Activated CD8-positive, alpha-beta memory T cell treated with anti-CD3 and anti-CD28 coated beads, Interleukin-2, amount 10 ng/mL, durations not matched to agents 7 days and 5 days (primary cell): ENCODE data around the gene MARK3. TPM values are rescaled to one million over a fixed set of nuclear protein-coding genes. Genes with fewer than 3 reads are reported as not detected.
A peak's percentile ranks its signal among the peaks of the same experiment; 100 is the strongest.

ENCODE experiments used
- ATAC-seq: fragments of 150-1000 bp; cut with Tn5 transposase; one replicate; pipeline ENCODE4 v1.10.0; 2021; ENCODE audit warnings: moderate library complexity
- CTCF ChIA-PET: fragments of 350-600 bp; sonication (Branson Sonifier 250); formaldehyde crosslinking; loops from one replicate; lab custom pipeline; 2021; ENCODE audit warnings: antibody characterized with exemption; lab: Charles Lee
- DNase-seq: peaks from one replicate; pipeline ENCODE4 v3.0.0-alpha.2; 2020
- H3K27ac Mint-ChIP-seq: one replicate; pipeline ENCODE4 v1.8.0; 2021; ENCODE audit warnings: mild to moderate bottlenecking, mixed read lengths
- H3K27me3 Mint-ChIP-seq: one replicate; pipeline ENCODE4 v1.8.0; 2021; ENCODE audit warnings: mixed read lengths
- H3K36me3 Mint-ChIP-seq: one replicate; pipeline ENCODE4 v1.8.0; 2021; ENCODE audit warnings: mild to moderate bottlenecking, mixed read lengths
- H3K4me1 Mint-ChIP-seq: one replicate; pipeline ENCODE4 v1.8.0; 2021; ENCODE audit warnings: mixed read lengths
- H3K4me3 Mint-ChIP-seq: one replicate; pipeline ENCODE4 v1.8.0; 2021; ENCODE audit warnings: mild to moderate bottlenecking, moderate library complexity, mixed read lengths
- H3K9me3 Mint-ChIP-seq: one replicate; pipeline ENCODE4 v1.8.0; 2022; ENCODE audit warnings: low read depth, mixed read lengths
- total RNA-seq, 2 experiments: library from RNA; stranded (reverse); gene quantifications; one replicate each; pipeline ENCODE4 v1.2.3, GENCODE V29; 2021

MARK3 gene
- total RNA-seq, 2 experiments from 2014 or later: 79.9 to 88.5 TPM

- H3K27me3 Mint-ChIP-seq: peaks cover 2% of the 10 kb centered on the region
- DNase-seq (no peak), ATAC-seq (no peak)
- H3K27ac Mint-ChIP-seq: no peak overlapping the region
- no peaks in the 10 kb centered on the region for H3K4me1 Mint-ChIP-seq
- H3K4me3 Mint-ChIP-seq: no peak overlapping the region
- no peaks in the 10 kb centered on the region for H3K36me3 Mint-ChIP-seq
- CTCF ChIA-PET: interaction anchor here (7.9 kb wide), 1 partner anchor 25 kb away, joined by 79 read pairs; no protein-coding TSS in a partner anchor
- H3K9me3 Mint-ChIP-seq: no peaks in the 10 kb centered on the region
Measured at GRCh38 chr14:103543140-103543539, 157.9 kb downstream of the MARK3 start.

GRCh38 chr14:103543721-103544387 is 158.6 kb downstream of the MARK3 start:
- Mint-ChIP-seq H3K27me3 (peaks cover 2% of the 10 kb centered on the region), H3K4me1 (no peaks in the 10 kb centered on the region), H3K9me3 (no peaks in the 10 kb centered on the region), H3K36me3 (no peaks in the 10 kb centered on the region), H3K27ac (no peak overlapping the region), H3K4me3 (no peak overlapping the region)
- DNase-seq (no peak), ATAC-seq (no peak)
- CTCF ChIA-PET: interaction anchor here (7.9 kb wide), 1 partner anchor 25 kb away, joined by 79 read pairs; no protein-coding TSS in a partner anchor

- no peak overlapping the region for H3K4me3 Mint-ChIP-seq
Measured at GRCh38 chr14:103544388-103545218, 159.4 kb downstream of the MARK3 start.

GRCh38 chr14:103545219-103545914 is 160.2 kb downstream of the MARK3 start:
- ATAC-seq (no peak), DNase-seq (no peak)
- H3K4me1 Mint-ChIP-seq: no peaks in the 10 kb centered on the region
- CTCF ChIA-PET: interaction anchor here (1.1 to 7.9 kb wide), 2 partner anchors 16 to 27 kb away, joined by 3 to 79 read pairs; no protein-coding TSS in a partner anchor
- H3K27ac Mint-ChIP-seq: no peak overlapping the region
- no peaks in the 10 kb centered on the region for H3K27me3 Mint-ChIP-seq
- no peaks in the 10 kb centered on the region for H3K9me3 Mint-ChIP-seq
- no peak overlapping the region for H3K4me3 Mint-ChIP-seq
- no peaks in the 10 kb centered on the region for H3K36me3 Mint-ChIP-seq

More at GRCh38 chr14:103544388-103545218, 159.4 kb downstream of the MARK3 start:
- H3K27ac Mint-ChIP-seq: no peak overlapping the region
- DNase-seq: no peak
- CTCF ChIA-PET: interaction anchor here (1.1 to 7.9 kb wide), 2 partner anchors 17 to 26 kb away, joined by 3 to 79 read pairs; no protein-coding TSS in a partner anchor
- no peaks in the 10 kb centered on the region for H3K36me3 Mint-ChIP-seq
- H3K4me1 Mint-ChIP-seq: no peaks in the 10 kb centered on the region
- ATAC-seq: no peak
- H3K27me3 Mint-ChIP-seq: no peaks in the 10 kb centered on the region
- H3K9me3 Mint-ChIP-seq: no peaks in the 10 kb centered on the region

- no peaks in the 10 kb centered on the region for H3K27me3 Mint-ChIP-seq
- H3K4me3 Mint-ChIP-seq: no peak overlapping the region
- H3K27ac Mint-ChIP-seq: no peak overlapping the region
- DNase-seq (no peak), ATAC-seq (no peak)
- no peaks in the 10 kb centered on the region for H3K9me3 Mint-ChIP-seq
- no peaks in the 10 kb centered on the region for H3K36me3 Mint-ChIP-seq
- CTCF ChIA-PET: interaction anchor here (0.6 to 7.9 kb wide), 7 partner anchors 15 to 1865 kb away, joined by 3 to 79 read pairs (median 3); no protein-coding TSS in a partner anchor
- no peaks in the 10 kb centered on the region for H3K4me1 Mint-ChIP-seq
Measured at GRCh38 chr14:103545915-103546651, 160.9 kb downstream of the MARK3 start.

- no peaks in the 10 kb centered on the region for H3K36me3 Mint-ChIP-seq
- H3K4me1 Mint-ChIP-seq: peaks cover 3% of the 10 kb centered on the region
- no peaks in the 10 kb centered on the region for H3K9me3 Mint-ChIP-seq
- H3K4me3 Mint-ChIP-seq: no peak overlapping the region
- H3K27me3 Mint-ChIP-seq: no peaks in the 10 kb centered on the region
- ATAC-seq: peak; percentile 77
- peak; percentile 79 for DNase-seq
- CTCF ChIA-PET: interaction anchor here (0.6 to 7.9 kb wide), 17 partner anchors 10 to 1866 kb away, joined by 3 to 79 read pairs (median 3); partner anchors contain the start of genes BAG5 and COA8
- H3K27ac Mint-ChIP-seq: no peak overlapping the region
Measured at GRCh38 chr14:103546652-103547454, 161.6 kb downstream of the MARK3 start.

GRCh38 chr14:103547455-103547940 is 162.3 kb downstream of the MARK3 start:
- CTCF ChIA-PET: interaction anchor here (0.6 to 7.9 kb wide), 16 partner anchors 10 to 443 kb away, joined by 3 to 79 read pairs (median 4); partner anchors contain the start of genes BAG5 and COA8
- Mint-ChIP-seq H3K4me1 (peaks cover 3% of the 10 kb centered on the region), H3K27me3 (no peaks in the 10 kb centered on the region), H3K36me3 (no peaks in the 10 kb centered on the region), H3K27ac (no peak overlapping the region), H3K4me3 (no peak overlapping the region), H3K9me3 (no peaks in the 10 kb centered on the region)
- no peak for DNase-seq
- no peak for ATAC-seq

- Mint-ChIP-seq H3K4me1 (peaks cover 3% of the 10 kb centered on the region), H3K27me3 (no peaks in the 10 kb centered on the region), H3K27ac (no peak overlapping the region), H3K9me3 (no peaks in the 10 kb centered on the region), H3K36me3 (no peaks in the 10 kb centered on the region), H3K4me3 (no peak overlapping the region)
- CTCF ChIA-PET: interaction anchor here (1.1 to 7.9 kb wide), 6 partner anchors 9 to 48 kb away, joined by 3 to 79 read pairs (median 7); partner anchors contain the start of genes BAG5 and COA8
- ATAC-seq (no peak), DNase-seq (no peak)
Measured at GRCh38 chr14:103547941-103548462, 162.8 kb downstream of the MARK3 start.

- no peaks in the 10 kb centered on the region for H3K27me3 Mint-ChIP-seq
- ATAC-seq: no peak
Measured at GRCh38 chr14:103548463-103549351, 163.5 kb downstream of the MARK3 start.

GRCh38 chr14:103549361-103550311 is 164.4 kb downstream of the MARK3 start:
- Mint-ChIP-seq H3K27me3 (no peaks in the 10 kb centered on the region), H3K4me3 (no peak overlapping the region), H3K9me3 (no peaks in the 10 kb centered on the region), H3K4me1 (peaks cover 3% of the 10 kb centered on the region), H3K36me3 (no peaks in the 10 kb centered on the region), H3K27ac (no peak overlapping the region)
- CTCF ChIA-PET: interaction anchor here (2.4 to 7.9 kb wide), 3 partner anchors 7 to 32 kb away, joined by 9 to 79 read pairs (median 20); no protein-coding TSS in a partner anchor
- no peak for DNase-seq
- no peak for ATAC-seq

More at GRCh38 chr14:103548463-103549351, 163.5 kb downstream of the MARK3 start:
- Mint-ChIP-seq H3K27ac (no peak overlapping the region), H3K4me3 (no peak overlapping the region), H3K36me3 (no peaks in the 10 kb centered on the region), H3K4me1 (peaks cover 3% of the 10 kb centered on the region), H3K9me3 (no peaks in the 10 kb centered on the region)
- DNase-seq: no peak
- CTCF ChIA-PET: interaction anchor here (2.4 to 7.9 kb wide), 2 partner anchors 8 to 30 kb away, joined by 9 to 79 read pairs; no protein-coding TSS in a partner anchor
